ENCODE measurements around the gene MAML2.

The MAML2 gene

GRCh38 chr11:96318399-96318798, 24.6 kb downstream of the MAML2 start:
- DNase-seq (ENCODE audit: extremely low read depth, low read depth), result no peak
- no peak for TF ChIP-seq CTCF (IDR thresholded peaks at IDR 0.05; ENCODE audit: low read depth, low read length)

GRCh38 chr11:96317985-96318384, 25.0 kb downstream of the MAML2 start:
- TF ChIP-seq CTCF (IDR thresholded peaks at IDR 0.05; ENCODE audit: low read depth, low read length), result no peak
- no peak for DNase-seq (ENCODE audit: extremely low read depth, low read depth)

- TF ChIP-seq CTCF (IDR thresholded peaks at IDR 0.05; ENCODE audit: low read depth, low read length), result no peak
- DNase-seq (ENCODE audit: extremely low read depth, low read depth), result no peak
These were observed 25.4 kb downstream of the MAML2 start for GRCh38 chr11:96317571-96317970.

GRCh38 chr11:96316869-96317268, 26.1 kb downstream of the MAML2 start:
- DNase-seq (ENCODE audit: extremely low read depth, low read depth), result no peak
- no peak for TF ChIP-seq CTCF (IDR thresholded peaks at IDR 0.05; ENCODE audit: low read depth, low read length)

- no peak for TF ChIP-seq CTCF (IDR thresholded peaks at IDR 0.05; ENCODE audit: low read depth, low read length)
- no peak for DNase-seq (ENCODE audit: extremely low read depth, low read depth)
These were observed 27.5 kb downstream of the MAML2 start for GRCh38 chr11:96315476-96315875.

- DNase-seq (ENCODE audit: extremely low read depth, low read depth), result no peak
- no peak for TF ChIP-seq CTCF (IDR thresholded peaks at IDR 0.05; ENCODE audit: low read depth, low read length)
These were observed 28.5 kb downstream of the MAML2 start for GRCh38 chr11:96314326-96315020.

GRCh38 chr11:96313163-96313562, 29.8 kb downstream of the MAML2 start:
- TF ChIP-seq CTCF (IDR thresholded peaks at IDR 0.05; ENCODE audit: low read depth, low read length), result no peak
- no peak for DNase-seq (ENCODE audit: extremely low read depth, low read depth)
